ENCODE measurements around the gene SIPA1. TPM values are rescaled to one million over a fixed set of nuclear protein-coding genes. Genes with fewer than 3 reads are reported as not detected.

Gene SIPA1
- total and polyA plus RNA-seq, 12 donors, result 11.8 to 85.9 (median 21.2) TPM

DNA sequence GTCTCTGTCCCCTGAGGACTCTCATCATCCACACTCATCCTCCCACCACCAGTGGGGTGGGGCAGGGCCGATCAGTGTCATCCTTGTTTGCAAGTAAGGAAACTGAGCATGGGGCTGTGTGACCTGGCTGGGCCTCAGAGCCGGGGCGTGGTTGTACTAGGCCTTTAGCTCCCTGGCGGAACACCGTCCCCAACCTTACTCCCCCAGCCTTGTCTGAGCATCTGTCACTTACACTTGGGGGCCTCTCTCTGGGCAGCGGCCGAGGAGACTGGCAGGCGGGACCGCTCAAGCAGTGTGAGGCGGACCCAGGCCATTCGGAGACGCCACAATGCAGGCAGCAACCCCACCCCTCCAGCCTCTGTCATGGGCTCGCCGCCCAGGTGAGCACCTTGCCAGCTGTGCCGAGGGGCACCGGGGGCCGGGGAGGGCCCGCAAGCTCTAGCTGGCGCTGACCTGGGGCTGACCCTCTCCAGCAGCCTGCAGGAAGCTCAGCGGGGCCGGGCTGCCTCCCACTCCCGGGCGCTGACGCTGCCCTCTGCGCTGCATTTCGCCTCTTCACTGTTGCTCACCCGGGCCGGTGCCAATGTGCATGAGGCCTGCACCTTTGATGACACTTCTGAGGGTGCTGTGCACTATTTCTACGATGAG lies 18.5 kb upstream of the SIPA1 start:
- Histone ChIP-seq H3K36me3 (peaks cover 10 to 76% (median 53%) of the 10 kb centered on the region in 9 donors), H3K4me1 (peaks cover 11 to 19% (median 15%) of the 10 kb centered on the region in 9 donors), H3K27ac (no peak overlapping the region), H3K9me3 (no peaks in the 10 kb centered on the region), H3K27me3 (no peaks in the 10 kb centered on the region), H3K4me3 (no peak overlapping the region)
- DNase-seq, result no peak
- TF ChIP-seq, protein P1, sequence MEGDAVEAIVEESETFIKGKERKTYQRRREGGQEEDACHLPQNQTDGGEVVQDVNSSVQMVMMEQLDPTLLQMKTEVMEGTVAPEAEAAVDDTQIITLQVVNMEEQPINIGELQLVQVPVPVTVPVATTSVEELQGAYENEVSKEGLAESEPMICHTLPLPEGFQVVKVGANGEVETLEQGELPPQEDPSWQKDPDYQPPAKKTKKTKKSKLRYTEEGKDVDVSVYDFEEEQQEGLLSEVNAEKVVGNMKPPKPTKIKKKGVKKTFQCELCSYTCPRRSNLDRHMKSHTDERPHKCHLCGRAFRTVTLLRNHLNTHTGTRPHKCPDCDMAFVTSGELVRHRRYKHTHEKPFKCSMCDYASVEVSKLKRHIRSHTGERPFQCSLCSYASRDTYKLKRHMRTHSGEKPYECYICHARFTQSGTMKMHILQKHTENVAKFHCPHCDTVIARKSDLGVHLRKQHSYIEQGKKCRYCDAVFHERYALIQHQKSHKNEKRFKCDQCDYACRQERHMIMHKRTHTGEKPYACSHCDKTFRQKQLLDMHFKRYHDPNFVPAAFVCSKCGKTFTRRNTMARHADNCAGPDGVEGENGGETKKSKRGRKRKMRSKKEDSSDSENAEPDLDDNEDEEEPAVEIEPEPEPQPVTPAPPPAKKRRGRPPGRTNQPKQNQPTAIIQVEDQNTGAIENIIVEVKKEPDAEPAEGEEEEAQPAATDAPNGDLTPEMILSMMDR (IDR thresholded peaks at IDR 0.05), result no peak
- WGBS, 2 donors, result 92 to 96% methylated on average over 29 of the region's 29 CpGs
- ATAC-seq, result no peak
- intact Hi-C loops (cut with DNase I), result no loop called here

DNA sequence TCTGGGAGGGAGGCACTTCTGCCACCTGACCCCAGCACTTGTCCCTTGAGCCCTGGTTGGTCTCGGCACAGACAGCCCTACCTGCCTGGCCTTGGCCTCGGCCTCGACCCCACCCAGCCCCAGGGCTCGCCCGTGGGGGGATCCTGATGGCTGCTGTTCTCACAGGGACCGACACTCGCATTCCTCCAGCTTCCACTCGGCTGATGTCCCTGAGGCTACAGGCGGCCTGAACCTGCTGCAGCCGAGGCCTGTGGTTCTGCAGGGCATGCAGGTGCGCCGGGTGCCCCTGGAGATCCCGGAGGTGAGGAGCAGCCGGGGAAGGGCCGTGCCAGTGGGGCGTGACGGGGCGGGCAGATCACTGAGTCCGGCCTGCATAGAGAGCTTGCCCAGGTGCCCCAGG lies 17.2 kb upstream of the SIPA1 start:
- intact Hi-C loops (cut with DNase I), result loop anchor here in 3 of 10 donors (10.0 kb wide), 3 partner anchors 84 to 364 kb away; no protein-coding TSS in a partner anchor
- H3K4me1 ChIP-seq, result peaks cover 11 to 19% (median 15%) of the 10 kb centered on the region in 9 donors
- no peak for DNase-seq
- H3K27me3 ChIP-seq, result no peaks in the 10 kb centered on the region
- WGBS, 2 donors, result 92 to 94% methylated on average over 19 of the region's 19 CpGs
- ATAC-seq, result no peak
- no peak overlapping the region for H3K27ac ChIP-seq
- TF ChIP-seq, protein P1 (IDR thresholded peaks at IDR 0.05), result no peak
- H3K36me3 ChIP-seq, result peaks cover 10 to 88% (median 64%) of the 10 kb centered on the region in 9 donors
- no peaks in the 10 kb centered on the region for H3K9me3 ChIP-seq
- H3K4me3 ChIP-seq, result no peak overlapping the region

DNA sequence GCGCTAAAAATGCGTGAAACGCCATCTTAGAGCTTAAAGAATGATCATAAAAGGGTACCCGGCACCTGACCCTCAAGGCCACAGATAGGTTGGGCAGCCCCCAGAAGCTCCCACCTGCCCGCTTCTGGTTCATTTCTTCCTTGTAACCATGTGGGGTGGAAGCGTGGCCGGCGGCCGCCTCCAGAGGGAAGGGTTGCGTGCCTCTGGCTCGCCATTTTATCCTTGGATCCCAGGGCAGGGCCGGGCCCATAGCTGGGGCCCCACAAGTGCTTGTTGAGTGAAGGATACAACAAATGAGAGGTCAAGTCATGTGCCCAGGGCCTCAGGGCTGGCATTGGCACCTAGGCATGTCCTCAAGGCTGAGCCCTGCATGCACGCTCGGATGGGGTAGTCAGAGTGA lies 16.4 kb upstream of the SIPA1 start:
- DNase-seq (no peak), ATAC-seq (no peak)
- TF ChIP-seq, protein P1 (IDR thresholded peaks at IDR 0.05), result no peak
- Histone ChIP-seq H3K27me3 (no peaks in the 10 kb centered on the region), H3K4me3 (no peak overlapping the region), H3K4me1 (peaks cover 8 to 24% (median 18%) of the 10 kb centered on the region in 9 donors), H3K36me3 (peaks cover 10 to 96% (median 68%) of the 10 kb centered on the region in 9 donors), H3K9me3 (no peaks in the 10 kb centered on the region), H3K27ac (no peak overlapping the region)
- intact Hi-C loops (cut with DNase I), result loop anchor here in 3 of 10 donors (10.0 kb wide), 3 partner anchors 83 to 363 kb away; no protein-coding TSS in a partner anchor
- 94 to 95% methylated on average over 14 of the region's 14 CpGs for WGBS, 2 donors

DNA sequence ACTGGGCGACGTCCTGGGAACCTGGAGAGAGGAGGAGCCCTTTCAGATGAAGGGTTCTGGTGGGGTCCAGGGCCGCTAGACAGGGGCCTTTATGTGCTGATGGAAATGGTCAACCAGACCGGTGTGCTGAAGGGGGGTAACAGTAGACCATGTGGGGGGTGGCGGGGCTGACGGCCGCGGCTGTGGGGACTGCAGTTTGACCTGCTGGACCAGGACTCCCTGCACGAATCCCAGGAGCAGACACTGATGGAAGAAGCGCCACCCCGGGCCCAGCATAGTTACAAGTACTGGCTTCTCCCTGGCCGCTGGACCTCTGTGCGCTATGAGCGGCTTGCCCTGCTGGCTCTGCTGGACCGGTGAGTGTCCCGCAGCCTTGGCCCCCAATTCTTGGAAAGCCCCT lies 15.9 kb upstream of the SIPA1 start:
- no peak for DNase-seq
- H3K9me3 ChIP-seq, result no peaks in the 10 kb centered on the region
- peaks cover 10 to 100% (median 74%) of the 10 kb centered on the region in 9 donors for H3K36me3 ChIP-seq
- WGBS, 2 donors, result 93 to 97% methylated on average over 16 of the region's 16 CpGs
- TF ChIP-seq, protein P1 (IDR thresholded peaks at IDR 0.05), result no peak
- H3K27ac ChIP-seq, result no peak overlapping the region
- no peaks in the 10 kb centered on the region for H3K27me3 ChIP-seq
- no peak for ATAC-seq
- H3K4me1 ChIP-seq, result peaks cover 3 to 19% (median 12%) of the 10 kb centered on the region in 9 donors
- intact Hi-C loops (cut with DNase I), result loop anchor here in 3 of 10 donors (10.0 kb wide), 3 partner anchors 83 to 363 kb away; no protein-coding TSS in a partner anchor
- no peak overlapping the region for H3K4me3 ChIP-seq
